HEK293 (cell line): ENCODE results near the gene CDSN.
A peak's percentile ranks its signal among the peaks of the same experiment; 100 is the strongest.

Experiments used
- CTCF ChIA-PET: fragments of 350-600 bp; formaldehyde crosslinking; extraction: SDS; loops from one replicate; lab custom pipeline; 2021; ENCODE audit warnings: antibody characterized with exemption; lab: Yijun Ruan, JAX
- POLR2A ChIA-PET: fragments of 300-600 bp; formaldehyde crosslinking; extraction: SDS; loops from one replicate; lab custom pipeline; 2020; ENCODE audit warnings: antibody characterized with exemption, inconsistent platforms; lab: Yijun Ruan, JAX
- H3K27ac ChIP-seq: fragments of 200-500 bp; sonication (Bioruptor generic); 2 replicates; pipeline ENCODE4 v1.5.1; 2014; ENCODE audit warnings: low read depth, low read length, control low read depth, inconsistent platforms; ENCODE audit errors: extremely low read depth
- H3K36me3 ChIP-seq, 2 experiments: fragments of 200-500 bp in 1 of 2; sonication (Bioruptor generic) in 1 of 2; 1 replicate in 1 of 2; 2 replicates in 1 of 2; pipeline ENCODE4 v1.5.1; 2014 to 2017; ENCODE audit warnings: inconsistent platforms in 2 of 2, low read length in 2 of 2; ENCODE audit not compliant: control insufficient read depth in 2 of 2, insufficient read depth in 1 of 2
- H3K4me1 ChIP-seq: fragments of 200-500 bp; sonication (Bioruptor generic); 2 replicates; pipeline ENCODE4 v1.5.1; 2014; ENCODE audit warnings: mild to moderate bottlenecking, low read length, inconsistent platforms; ENCODE audit not compliant: control insufficient read depth, insufficient read depth
- H3K4me3 ChIP-seq: 2 replicates; pipeline ENCODE4 v1.5.1; 2011; ENCODE audit warnings: low read depth, mild to moderate bottlenecking, control low read depth, low read length, moderate library complexity
- H3K9me3 ChIP-seq: fragments of 200-500 bp; sonication (Bioruptor generic); 2 replicates; pipeline ENCODE4 v1.5.1; 2014; ENCODE audit warnings: low read depth, low read length, inconsistent platforms; ENCODE audit not compliant: control insufficient read depth, insufficient read depth
- EGR2 ChIP-seq: fragments of 450-650 bp; formaldehyde crosslinking; IDR thresholded peaks from 2 replicates; pipeline ENCODE4 v1.5.1; 2016; ENCODE audit warnings: low read depth, missing biosample characterization, missing genetic modification characterization
- ZFHX2 ChIP-seq: fragments of 450-650 bp; formaldehyde crosslinking; conservative IDR thresholded peaks from 2 replicates; pipeline ENCODE4 v1.5.1; 2016; ENCODE audit warnings: missing biosample characterization, missing genetic modification characterization
- ZFP3 ChIP-seq: fragments of 450-650 bp; formaldehyde crosslinking; IDR thresholded peaks from 2 replicates; pipeline ENCODE4 v1.5.1; 2016; ENCODE audit warnings: low read depth, missing biosample characterization, missing genetic modification characterization
- ZNF169 ChIP-seq: fragments of 450-650 bp; formaldehyde crosslinking; IDR thresholded peaks from 2 replicates; pipeline ENCODE4 v1.5.1; 2016; ENCODE audit warnings: missing biosample characterization, missing genetic modification characterization
- ZNF426 ChIP-seq: fragments of 450-650 bp; formaldehyde crosslinking; IDR thresholded peaks from 2 replicates; pipeline ENCODE4 v1.5.1; 2017; ENCODE audit warnings: missing biosample characterization, missing genetic modification characterization, mild to moderate bottlenecking, inconsistent platforms, moderate library complexity
- ZNF561 ChIP-seq: fragments of 450-650 bp; IDR thresholded peaks from 2 replicates; pipeline ENCODE4 v1.5.1; 2018; ENCODE audit warnings: missing biosample characterization, missing genetic modification characterization, borderline replicate concordance
- ZNF600 ChIP-seq: fragments of 450-650 bp; formaldehyde crosslinking; IDR thresholded peaks from 2 replicates; pipeline ENCODE4 v1.5.1; 2016; ENCODE audit warnings: missing biosample characterization, missing genetic modification characterization
- TF ChIP-seq, protein P1 (sequence below): fragments of 450-650 bp; formaldehyde crosslinking; IDR thresholded peaks from 2 replicates; pipeline ENCODE4 v1.5.1; 2016; ENCODE audit warnings: missing biosample characterization, missing genetic modification characterization
- TF ChIP-seq, protein P2 (sequence below): fragments of 450-650 bp; formaldehyde crosslinking; IDR thresholded peaks from 2 replicates; pipeline ENCODE4 v1.5.1; 2017; ENCODE audit warnings: missing biosample characterization, missing genetic modification characterization
- TF ChIP-seq, protein P3 (sequence below): fragments of 450-650 bp; formaldehyde crosslinking; conservative IDR thresholded peaks from 2 replicates; pipeline ENCODE4 v1.5.1; 2016; ENCODE audit warnings: low read depth, missing biosample characterization, missing genetic modification characterization

CDSN gene, protein sequence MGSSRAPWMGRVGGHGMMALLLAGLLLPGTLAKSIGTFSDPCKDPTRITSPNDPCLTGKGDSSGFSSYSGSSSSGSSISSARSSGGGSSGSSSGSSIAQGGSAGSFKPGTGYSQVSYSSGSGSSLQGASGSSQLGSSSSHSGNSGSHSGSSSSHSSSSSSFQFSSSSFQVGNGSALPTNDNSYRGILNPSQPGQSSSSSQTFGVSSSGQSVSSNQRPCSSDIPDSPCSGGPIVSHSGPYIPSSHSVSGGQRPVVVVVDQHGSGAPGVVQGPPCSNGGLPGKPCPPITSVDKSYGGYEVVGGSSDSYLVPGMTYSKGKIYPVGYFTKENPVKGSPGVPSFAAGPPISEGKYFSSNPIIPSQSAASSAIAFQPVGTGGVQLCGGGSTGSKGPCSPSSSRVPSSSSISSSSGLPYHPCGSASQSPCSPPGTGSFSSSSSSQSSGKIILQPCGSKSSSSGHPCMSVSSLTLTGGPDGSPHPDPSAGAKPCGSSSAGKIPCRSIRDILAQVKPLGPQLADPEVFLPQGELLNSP

DNA sequence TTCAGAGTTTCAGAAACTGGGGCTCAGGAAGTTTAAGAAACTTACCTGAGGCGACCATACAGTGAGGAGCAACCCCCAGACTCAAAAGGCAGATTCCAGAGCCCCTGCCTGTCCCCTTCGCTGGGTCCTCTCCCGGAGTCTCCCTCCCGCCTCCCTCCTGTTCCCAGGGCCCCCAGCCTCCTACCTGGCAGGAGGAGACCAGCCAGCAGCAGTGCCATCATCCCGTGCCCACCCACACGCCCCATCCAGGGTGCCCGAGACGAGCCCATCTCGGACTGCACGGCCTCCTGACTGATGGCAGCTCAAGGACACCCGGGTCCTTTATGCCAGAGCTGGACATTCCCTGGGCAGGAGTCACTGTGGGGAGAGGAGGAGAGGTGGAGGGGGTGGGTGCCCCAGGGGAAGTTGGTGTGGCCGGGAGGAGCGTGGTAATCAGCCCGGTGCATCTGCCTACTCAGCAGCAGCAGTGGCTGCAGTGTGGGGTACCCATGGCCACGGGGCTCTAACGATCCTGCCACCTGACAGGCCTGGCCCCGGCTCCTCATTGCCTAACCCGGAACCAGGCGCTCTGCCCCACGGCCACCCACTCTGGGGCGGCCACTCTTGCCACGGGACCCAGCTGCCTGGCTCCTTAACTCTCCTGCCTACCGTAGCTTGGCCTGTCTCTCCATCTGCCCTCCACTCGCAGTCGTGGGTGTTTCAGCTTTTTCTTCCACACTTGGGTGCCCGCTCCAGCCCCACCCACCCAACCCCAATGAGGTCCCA lies at the start of gene CDSN:
CDSN (minus strand) TSS at position 296 of the 765 bp plus-strand sequence; CDS start at position 269, 27 bp downstream.
- Histone ChIP-seq H3K4me3 (no peak within 1 kb of the TSS), H3K27ac (no peak within 1 kb of the TSS), H3K36me3 (no peaks in the 10 kb centered on the region), H3K9me3 (no peaks in the 10 kb centered on the region), H3K4me1 (peaks cover 9% of the 10 kb centered on the region)
- ChIA-PET POLR2A (no interaction called here), CTCF (no interaction called here)
- TF ChIP-seq ZNF600: no peak
- peak; percentile 38; the same call in 1 of the 2 replicates for TF ChIP-seq EGR2 (tag by site-specific recombination)
- peak; percentile 57; the same call in 1 of the 2 replicates for TF ChIP-seq ZFHX2 (tag by site-specific recombination)

DNA sequence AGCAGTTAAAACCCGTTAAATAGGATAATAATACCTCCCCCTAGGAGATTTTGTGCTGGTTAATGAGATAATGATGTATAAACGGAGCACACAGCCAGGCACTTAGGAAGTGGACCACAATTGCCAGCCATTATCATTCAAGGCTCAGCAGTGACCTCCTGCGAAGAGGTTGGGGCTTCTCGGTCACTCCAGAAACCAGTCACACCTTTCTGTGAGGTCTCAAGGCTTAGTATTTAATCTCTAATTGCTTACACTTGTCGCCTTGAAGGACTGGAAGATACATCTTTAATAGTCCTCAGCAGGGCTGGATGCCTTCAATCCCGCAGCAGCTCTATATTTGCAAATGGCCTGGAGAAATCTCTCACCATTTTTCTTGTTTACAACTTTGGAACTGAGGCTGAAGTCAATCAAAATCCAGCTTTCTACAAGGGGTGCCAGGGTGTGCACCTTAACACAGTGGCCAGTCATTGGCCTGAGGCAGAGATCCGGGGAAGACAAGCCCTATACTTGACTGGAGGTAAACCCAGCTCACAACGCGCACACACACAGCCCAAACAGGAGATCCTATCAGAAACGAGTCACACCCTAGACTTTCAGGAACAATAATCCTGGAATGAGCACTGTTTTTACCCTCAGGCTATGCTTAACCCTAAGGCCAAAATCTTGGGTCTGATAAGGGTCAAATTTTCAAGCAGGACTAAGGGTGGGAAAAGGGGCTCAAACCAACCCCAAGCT lies 49.0 kb upstream of the CDSN start:
- Histone ChIP-seq H3K9me3 (no peaks in the 10 kb centered on the region), H3K36me3 (peaks cover 0 to 3% of the 10 kb centered on the region in 2 experiments; a peak in 2 of 3 replicates), H3K27ac (no peak overlapping the region), H3K4me1 (no peaks in the 10 kb centered on the region), H3K4me3 (no peak overlapping the region)
- POLR2A ChIA-PET: no interaction called here
- CTCF ChIA-PET: interaction anchor here (0.6 to 1.5 kb wide), 3 partner anchors 27 to 197 kb away, joined by 3 to 5 read pairs (median 3); no protein-coding TSS in a partner anchor
- TF ChIP-seq, protein P1, sequence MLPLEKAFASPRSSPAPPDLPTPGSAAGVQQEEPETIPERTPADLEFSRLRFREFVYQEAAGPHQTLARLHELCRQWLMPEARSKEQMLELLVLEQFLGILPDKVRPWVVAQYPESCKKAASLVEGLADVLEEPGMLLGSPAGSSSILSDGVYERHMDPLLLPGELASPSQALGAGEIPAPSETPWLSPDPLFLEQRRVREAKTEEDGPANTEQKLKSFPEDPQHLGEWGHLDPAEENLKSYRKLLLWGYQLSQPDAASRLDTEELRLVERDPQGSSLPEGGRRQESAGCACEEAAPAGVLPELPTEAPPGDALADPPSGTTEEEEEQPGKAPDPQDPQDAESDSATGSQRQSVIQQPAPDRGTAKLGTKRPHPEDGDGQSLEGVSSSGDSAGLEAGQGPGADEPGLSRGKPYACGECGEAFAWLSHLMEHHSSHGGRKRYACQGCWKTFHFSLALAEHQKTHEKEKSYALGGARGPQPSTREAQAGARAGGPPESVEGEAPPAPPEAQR (tag by site-specific recombination): no peak
- TF ChIP-seq, protein P2, sequence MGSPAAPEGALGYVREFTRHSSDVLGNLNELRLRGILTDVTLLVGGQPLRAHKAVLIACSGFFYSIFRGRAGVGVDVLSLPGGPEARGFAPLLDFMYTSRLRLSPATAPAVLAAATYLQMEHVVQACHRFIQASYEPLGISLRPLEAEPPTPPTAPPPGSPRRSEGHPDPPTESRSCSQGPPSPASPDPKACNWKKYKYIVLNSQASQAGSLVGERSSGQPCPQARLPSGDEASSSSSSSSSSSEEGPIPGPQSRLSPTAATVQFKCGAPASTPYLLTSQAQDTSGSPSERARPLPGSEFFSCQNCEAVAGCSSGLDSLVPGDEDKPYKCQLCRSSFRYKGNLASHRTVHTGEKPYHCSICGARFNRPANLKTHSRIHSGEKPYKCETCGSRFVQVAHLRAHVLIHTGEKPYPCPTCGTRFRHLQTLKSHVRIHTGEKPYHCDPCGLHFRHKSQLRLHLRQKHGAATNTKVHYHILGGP (tag by site-specific recombination): peak; percentile 40; the same call in 1 of the 2 replicates
- TF ChIP-seq, all 188 proteins: peak for 1

DNA sequence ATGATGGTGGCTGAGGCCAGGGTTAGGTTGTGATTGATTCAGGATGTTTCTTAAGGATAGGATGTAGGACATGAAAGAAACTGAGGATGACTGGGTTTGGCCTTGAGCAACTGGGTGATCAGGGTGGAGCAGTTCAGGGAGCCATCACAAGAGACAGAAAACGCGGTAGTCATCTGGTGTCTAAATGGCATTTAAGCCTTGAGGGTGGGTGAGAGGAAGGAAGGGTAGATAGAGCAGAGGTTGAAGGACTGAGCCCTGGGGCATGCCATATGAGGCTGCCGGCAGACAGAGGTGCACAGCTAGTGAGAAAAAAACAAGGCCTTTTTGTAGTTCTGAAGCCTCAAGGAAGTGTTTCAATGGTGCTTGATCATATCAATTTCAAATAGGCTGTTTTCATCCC lies 48.4 kb upstream of the CDSN start:
- CTCF ChIA-PET: interaction anchor here (0.6 to 1.5 kb wide), 3 partner anchors 28 to 198 kb away, joined by 3 to 5 read pairs (median 4); no protein-coding TSS in a partner anchor
- Histone ChIP-seq H3K36me3 (peaks cover 0 to 7% of the 10 kb centered on the region in 2 experiments; a peak in 2 of 3 replicates), H3K27ac (no peak overlapping the region), H3K9me3 (no peaks in the 10 kb centered on the region), H3K4me3 (no peak overlapping the region), H3K4me1 (no peaks in the 10 kb centered on the region)
- TF ChIP-seq, protein P3, sequence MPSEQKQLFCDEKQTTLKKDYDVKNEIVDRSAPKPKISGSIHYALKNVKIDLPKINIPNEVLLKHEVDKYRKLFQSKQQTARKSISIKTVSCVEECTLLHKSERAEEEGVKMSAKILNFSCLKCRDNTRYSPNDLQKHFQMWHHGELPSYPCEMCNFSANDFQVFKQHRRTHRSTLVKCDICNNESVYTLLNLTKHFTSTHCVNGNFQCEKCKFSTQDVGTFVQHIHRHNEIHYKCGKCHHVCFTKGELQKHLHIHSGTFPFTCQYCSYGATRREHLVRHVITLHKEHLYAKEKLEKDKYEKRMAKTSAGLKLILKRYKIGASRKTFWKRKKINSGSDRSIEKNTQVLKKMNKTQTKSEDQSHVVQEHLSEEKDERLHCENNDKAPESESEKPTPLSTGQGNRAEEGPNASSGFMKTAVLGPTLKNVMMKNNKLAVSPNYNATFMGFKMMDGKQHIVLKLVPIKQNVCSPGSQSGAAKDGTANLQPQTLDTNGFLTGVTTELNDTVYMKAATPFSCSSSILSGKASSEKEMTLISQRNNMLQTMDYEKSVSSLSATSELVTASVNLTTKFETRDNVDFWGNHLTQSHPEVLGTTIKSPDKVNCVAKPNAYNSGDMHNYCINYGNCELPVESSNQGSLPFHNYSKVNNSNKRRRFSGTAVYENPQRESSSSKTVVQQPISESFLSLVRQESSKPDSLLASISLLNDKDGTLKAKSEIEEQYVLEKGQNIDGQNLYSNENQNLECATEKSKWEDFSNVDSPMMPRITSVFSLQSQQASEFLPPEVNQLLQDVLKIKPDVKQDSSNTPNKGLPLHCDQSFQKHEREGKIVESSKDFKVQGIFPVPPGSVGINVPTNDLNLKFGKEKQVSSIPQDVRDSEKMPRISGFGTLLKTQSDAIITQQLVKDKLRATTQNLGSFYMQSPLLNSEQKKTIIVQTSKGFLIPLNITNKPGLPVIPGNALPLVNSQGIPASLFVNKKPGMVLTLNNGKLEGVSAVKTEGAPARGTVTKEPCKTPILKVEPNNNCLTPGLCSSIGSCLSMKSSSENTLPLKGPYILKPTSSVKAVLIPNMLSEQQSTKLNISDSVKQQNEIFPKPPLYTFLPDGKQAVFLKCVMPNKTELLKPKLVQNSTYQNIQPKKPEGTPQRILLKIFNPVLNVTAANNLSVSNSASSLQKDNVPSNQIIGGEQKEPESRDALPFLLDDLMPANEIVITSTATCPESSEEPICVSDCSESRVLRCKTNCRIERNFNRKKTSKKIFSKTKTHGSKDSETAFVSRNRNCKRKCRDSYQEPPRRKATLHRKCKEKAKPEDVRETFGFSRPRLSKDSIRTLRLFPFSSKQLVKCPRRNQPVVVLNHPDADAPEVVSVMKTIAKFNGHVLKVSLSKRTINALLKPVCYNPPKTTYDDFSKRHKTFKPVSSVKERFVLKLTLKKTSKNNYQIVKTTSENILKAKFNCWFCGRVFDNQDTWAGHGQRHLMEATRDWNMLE (tag by site-specific recombination): no peak
- TF ChIP-seq ZFP3 (tag by site-specific recombination) (no peak), ZNF426 (tag by site-specific recombination) (no peak), ZNF561 (tag by site-specific recombination) (no peak), ZNF169 (tag by site-specific recombination) (no peak)
- POLR2A ChIA-PET: interaction anchor here (0.7 kb wide), 1 partner anchor 218 kb away, joined by 4 read pairs; no protein-coding TSS in a partner anchor
